ENCODE results near the gene HBS1L.

DNA sequence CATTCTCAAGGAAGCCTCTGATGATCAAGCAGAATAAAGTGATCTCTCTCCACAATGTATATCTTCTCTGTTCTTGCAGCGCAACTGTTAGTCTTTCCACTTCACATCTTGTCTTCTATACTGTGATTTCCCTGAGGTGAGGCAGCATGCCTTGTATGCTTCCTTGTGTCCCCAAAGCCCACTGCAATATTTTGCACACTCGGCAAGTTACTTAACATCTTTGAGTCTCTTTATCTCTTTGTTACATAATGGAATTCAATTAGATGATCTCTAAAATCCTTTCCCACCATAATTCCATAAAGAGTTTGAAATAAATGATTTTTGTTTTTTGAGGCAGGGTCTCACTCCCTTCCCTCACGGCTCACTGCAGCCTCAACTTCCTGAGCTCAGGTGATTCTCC is 64.4 kb downstream of the HBS1L start:
- TF ChIP-seq SUZ12 (IDR thresholded peaks at IDR 0.05; ENCODE audit: extremely low read depth, insufficient read depth, insufficient read length) (no peak), ZNF274 (IDR thresholded peaks at IDR 0.05; ENCODE audit: low read depth, low read length) (no peak)
